ENCODE results near the gene RALGAPB.

DNA sequence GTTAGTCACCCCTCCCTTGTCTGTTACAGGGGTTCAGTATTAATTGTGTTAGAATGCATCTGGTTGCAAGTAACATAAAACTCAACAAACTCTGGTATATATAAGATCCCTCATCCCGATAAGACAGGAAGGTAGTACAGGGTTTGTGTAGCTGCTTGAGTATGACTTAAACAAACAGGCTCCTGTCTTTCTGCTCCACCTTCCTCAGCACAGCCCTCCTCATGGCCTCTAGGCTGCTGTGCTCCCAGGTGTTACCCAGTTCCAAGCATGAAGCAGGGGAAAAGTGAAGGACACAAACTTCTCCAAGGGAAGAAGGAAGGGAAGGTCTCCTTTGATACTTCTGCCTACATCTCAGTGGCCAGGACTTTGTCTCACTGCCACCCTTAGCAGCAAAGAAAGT is 1.4 kb upstream of the RALGAPB start:
- TF ChIP-seq, protein P1, sequence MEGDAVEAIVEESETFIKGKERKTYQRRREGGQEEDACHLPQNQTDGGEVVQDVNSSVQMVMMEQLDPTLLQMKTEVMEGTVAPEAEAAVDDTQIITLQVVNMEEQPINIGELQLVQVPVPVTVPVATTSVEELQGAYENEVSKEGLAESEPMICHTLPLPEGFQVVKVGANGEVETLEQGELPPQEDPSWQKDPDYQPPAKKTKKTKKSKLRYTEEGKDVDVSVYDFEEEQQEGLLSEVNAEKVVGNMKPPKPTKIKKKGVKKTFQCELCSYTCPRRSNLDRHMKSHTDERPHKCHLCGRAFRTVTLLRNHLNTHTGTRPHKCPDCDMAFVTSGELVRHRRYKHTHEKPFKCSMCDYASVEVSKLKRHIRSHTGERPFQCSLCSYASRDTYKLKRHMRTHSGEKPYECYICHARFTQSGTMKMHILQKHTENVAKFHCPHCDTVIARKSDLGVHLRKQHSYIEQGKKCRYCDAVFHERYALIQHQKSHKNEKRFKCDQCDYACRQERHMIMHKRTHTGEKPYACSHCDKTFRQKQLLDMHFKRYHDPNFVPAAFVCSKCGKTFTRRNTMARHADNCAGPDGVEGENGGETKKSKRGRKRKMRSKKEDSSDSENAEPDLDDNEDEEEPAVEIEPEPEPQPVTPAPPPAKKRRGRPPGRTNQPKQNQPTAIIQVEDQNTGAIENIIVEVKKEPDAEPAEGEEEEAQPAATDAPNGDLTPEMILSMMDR (IDR thresholded peaks at IDR 0.05), result no peak
- no peak for TF ChIP-seq ZFX (IDR thresholded peaks at IDR 0.05; ENCODE audit: borderline replicate concordance)

Measured in 22Rv1 (cell line).